Duodenal mucosa (tissue), 2 donors: ENCODE data around the gene RFTN2.

Source experiments
- H3K27ac ChIP-seq: one replicate; pipeline ENCODE4 v1.7.0; 2013; ENCODE audit warnings: low read depth, low read length
- H3K27me3 ChIP-seq, 2 donors: one replicate each; pipeline ENCODE4 v1.7.0; 2013; ENCODE audit warnings: low read length in 2 of 2, control low read depth in 1 of 2; ENCODE audit not compliant: insufficient read depth in 2 of 2, control insufficient read depth in 1 of 2
- H3K36me3 ChIP-seq, 2 donors: one replicate each; pipeline ENCODE4 v1.7.0; 2013; ENCODE audit warnings: low read length in 2 of 2, control low read depth in 1 of 2; ENCODE audit not compliant: insufficient read depth in 2 of 2, control insufficient read depth in 1 of 2
- H3K4me1 ChIP-seq, 2 donors: one replicate each; pipeline ENCODE4 v1.7.0; 2013; ENCODE audit warnings: low read length in 2 of 2, control low read depth in 1 of 2; ENCODE audit not compliant: insufficient read depth in 2 of 2, control insufficient read depth in 1 of 2
- H3K4me3 ChIP-seq, 2 donors: one replicate each; pipeline ENCODE4 v1.7.0; 2013; ENCODE audit warnings: low read length in 2 of 2, low read depth in 1 of 2
- H3K9ac ChIP-seq, 2 donors: one replicate each; pipeline ENCODE4 v1.7.0; 2013; ENCODE audit warnings: low read length in 2 of 2, low read depth in 1 of 2
- H3K9me3 ChIP-seq, 2 donors: one replicate each; pipeline ENCODE4 v1.7.0; 2013; ENCODE audit warnings: low read length in 2 of 2, control low read depth in 1 of 2; ENCODE audit not compliant: control insufficient read depth in 1 of 2

Gene RFTN2

DNA sequence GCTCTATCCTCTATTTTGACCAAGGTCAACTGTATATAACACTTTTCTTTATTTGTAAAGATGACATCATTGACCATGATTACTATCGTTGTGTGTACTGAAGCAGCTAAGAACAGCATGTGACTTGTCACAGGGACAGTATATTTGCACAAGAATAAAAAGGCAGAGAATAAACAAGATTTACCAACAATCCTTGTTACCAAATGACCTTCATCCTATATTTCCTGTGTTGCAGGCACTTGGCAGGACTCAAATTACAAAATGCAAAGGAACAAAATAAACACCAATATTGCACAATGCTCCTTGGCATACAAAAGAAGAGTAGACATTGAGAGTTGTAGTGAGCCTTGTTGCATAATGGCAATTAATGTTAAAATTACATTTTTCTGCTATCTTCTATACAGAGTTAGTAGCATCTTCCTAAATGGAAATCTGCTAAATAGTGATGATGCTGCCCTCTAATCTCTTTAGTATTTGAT is 61.8 kb downstream of the RFTN2 start:
- no peak overlapping the region for H3K27ac ChIP-seq

DNA sequence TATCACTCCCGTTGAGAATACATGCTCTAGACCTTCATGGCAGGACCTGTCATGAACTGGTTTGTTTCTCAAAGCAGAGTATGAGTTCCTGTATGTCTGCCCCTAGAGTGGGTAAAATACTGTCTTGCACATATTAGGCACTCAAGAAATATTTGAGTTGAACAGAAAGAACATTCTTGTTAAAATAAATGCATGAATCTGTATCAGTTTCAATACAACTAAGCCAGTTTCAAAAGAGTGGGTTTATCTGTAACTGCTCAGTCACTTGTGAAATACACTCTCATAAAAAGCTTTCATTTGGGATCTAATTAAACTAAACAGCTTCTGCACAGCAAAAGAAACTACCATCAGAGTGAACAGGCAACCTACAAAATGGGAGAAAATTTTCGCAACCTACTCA is 69.2 kb downstream of the RFTN2 start:
- H3K9ac ChIP-seq, result no peak overlapping the region
- H3K4me3 ChIP-seq, result no peak overlapping the region
- H3K36me3 ChIP-seq, result no peaks in the 10 kb centered on the region
- no peak overlapping the region for H3K27ac ChIP-seq
- H3K27me3 ChIP-seq, result no peaks in the 10 kb centered on the region
- H3K9me3 ChIP-seq, result no peaks in the 10 kb centered on the region
- H3K4me1 ChIP-seq, result no peaks in the 10 kb centered on the region

More for the DNA sequence above, 61.8 kb downstream of the RFTN2 start:
- Histone ChIP-seq H3K27me3 (no peaks in the 10 kb centered on the region), H3K36me3 (no peaks in the 10 kb centered on the region), H3K4me1 (no peaks in the 10 kb centered on the region), H3K9ac (no peak overlapping the region), H3K9me3 (no peaks in the 10 kb centered on the region), H3K4me3 (no peak overlapping the region)

DNA sequence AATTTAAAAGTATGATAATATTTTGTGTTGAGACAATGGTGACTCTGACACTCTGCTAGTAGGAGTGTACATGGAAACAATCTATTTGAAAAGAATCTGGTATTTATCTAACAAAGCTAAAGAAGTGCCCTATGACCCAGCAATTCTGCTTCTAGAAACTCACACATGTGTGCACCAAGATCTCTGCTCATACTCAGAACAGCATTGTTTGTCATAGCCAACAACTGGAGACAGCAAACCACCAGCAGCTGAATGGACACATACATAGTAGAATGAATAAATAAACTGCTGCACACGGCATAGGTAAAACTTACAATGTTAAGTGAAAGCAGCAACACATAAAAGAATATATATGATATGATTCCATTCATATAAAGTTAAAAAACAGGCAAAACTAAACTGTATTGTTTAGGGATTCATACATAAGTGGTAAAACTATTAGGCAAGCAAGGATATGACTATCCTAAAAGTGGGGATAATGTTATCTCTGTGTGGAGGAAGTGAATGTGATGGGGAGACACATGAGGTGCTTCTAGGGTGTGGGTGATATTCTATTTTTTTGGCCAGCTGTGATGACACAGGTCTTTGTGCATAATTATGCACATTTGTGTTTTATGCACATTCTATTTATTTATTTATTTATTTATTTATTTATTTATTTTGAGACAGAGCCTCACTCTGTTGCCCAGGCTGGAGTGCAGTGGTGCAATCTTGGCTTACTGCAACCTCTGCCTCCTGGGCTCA is 71.1 kb downstream of the RFTN2 start:
- no peaks in the 10 kb centered on the region for H3K36me3 ChIP-seq
- H3K9me3 ChIP-seq, result no peaks in the 10 kb centered on the region
- no peaks in the 10 kb centered on the region for H3K4me1 ChIP-seq
- H3K27me3 ChIP-seq, result no peaks in the 10 kb centered on the region
- no peak overlapping the region for H3K4me3 ChIP-seq
- no peak overlapping the region for H3K9ac ChIP-seq
- H3K27ac ChIP-seq, result no peak overlapping the region

DNA sequence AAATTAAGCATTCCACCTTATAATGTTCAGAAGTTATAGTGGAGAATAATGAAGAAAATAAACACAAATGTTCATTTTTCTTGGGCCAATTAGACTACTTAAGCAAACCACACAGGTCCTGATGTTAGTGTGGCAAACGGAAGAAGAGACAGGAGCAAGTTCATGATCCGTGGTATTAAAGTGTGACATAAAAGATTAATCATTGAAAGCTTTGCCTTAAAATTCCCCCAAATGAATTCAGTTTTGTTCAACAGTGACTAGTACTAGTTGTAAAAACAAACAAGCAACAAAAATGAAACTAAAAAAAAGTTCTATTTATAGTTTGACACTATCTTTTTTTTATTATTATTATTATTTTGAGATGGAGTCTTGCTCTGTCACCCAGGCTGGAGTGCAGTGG is 73.7 kb downstream of the RFTN2 start:
- Histone ChIP-seq H3K9me3 (no peaks in the 10 kb centered on the region), H3K9ac (no peak overlapping the region), H3K4me3 (no peak overlapping the region), H3K36me3 (no peaks in the 10 kb centered on the region), H3K27ac (no peak overlapping the region), H3K27me3 (no peaks in the 10 kb centered on the region), H3K4me1 (no peaks in the 10 kb centered on the region)

DNA sequence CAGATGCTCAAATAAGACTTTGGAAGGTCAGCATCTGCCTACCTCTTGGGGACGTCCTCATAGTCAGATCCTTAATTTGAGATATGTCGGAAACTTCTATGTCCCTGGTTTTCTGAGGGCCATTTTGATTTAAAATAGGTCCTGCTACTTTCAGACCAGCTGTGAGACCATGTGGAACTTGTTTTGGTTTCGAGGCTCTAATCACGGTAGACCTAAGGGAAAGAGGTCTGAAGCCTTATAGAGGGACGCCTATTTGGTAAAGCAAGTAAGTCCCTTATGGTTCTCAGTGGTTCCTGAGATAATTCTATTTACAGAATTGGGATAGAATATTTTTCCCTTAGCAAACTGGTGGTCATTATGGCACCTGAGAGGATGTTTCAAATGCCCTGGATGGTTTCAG is 75.1 kb downstream of the RFTN2 start:
- Histone ChIP-seq H3K27me3 (no peaks in the 10 kb centered on the region), H3K9ac (no peak overlapping the region), H3K9me3 (no peaks in the 10 kb centered on the region), H3K4me3 (no peak overlapping the region), H3K36me3 (no peaks in the 10 kb centered on the region), H3K27ac (no peak overlapping the region), H3K4me1 (no peaks in the 10 kb centered on the region)

DNA sequence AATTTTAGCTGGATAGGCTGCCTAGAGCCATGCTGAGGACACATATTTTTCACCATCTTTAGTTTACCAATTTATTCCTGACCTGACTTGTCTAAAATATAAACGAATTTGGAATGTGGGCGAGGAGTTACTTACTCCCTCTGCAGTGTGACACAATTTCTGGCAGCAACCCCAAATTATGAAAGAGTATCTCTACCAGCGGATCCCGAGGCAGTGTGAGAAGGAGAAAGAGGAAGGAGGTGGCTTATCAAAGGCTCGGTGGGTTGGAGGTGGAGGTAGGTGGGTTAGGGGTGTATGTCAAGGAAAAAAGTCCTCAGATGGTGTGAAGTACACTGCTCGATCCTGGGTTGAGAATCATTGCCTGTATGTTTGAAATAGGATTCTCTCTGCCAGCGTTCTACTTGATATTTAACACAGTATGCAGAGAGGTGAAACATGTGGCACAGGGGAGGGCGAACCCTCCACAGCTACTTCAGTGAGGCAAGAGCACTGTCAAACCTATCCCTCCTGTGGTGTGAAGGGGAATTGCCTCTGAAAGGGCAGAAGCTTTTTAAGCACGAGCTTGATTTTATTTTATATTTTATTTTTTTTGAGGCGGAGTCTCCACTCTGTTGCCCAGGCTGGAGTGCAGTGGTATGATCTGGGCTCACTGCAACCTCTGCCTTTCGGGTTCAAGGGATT is 76.0 kb downstream of the RFTN2 start:
- Histone ChIP-seq H3K9ac (no peak overlapping the region), H3K9me3 (no peaks in the 10 kb centered on the region), H3K27ac (no peak overlapping the region), H3K4me3 (no peak overlapping the region), H3K4me1 (no peaks in the 10 kb centered on the region), H3K36me3 (no peaks in the 10 kb centered on the region), H3K27me3 (no peaks in the 10 kb centered on the region)

DNA sequence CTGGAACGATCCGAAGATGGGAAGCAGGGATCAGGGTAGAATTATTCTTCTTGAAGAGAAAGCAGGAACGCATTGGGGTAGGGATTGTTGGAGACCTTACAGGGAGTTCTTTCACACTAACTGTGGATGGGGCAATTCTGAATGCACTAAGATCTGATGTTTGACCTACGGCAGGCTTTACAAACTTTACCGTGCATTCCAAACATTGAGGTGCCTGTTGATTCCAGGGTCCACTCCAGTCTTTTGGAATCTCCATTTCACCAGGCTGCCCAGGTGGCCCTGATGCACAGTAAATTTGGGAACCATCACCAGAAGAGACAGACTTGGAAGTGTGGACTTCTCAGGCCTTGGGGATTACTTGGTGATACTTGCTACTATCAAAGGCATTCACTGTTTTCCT is 76.9 kb downstream of the RFTN2 start:
- H3K36me3 ChIP-seq, result no peaks in the 10 kb centered on the region
- H3K4me3 ChIP-seq, result no peak overlapping the region
- H3K9me3 ChIP-seq, result no peaks in the 10 kb centered on the region
- H3K27me3 ChIP-seq, result no peaks in the 10 kb centered on the region
- H3K4me1 ChIP-seq, result no peaks in the 10 kb centered on the region
- H3K9ac ChIP-seq, result no peak overlapping the region
- H3K27ac ChIP-seq, result no peak overlapping the region

DNA sequence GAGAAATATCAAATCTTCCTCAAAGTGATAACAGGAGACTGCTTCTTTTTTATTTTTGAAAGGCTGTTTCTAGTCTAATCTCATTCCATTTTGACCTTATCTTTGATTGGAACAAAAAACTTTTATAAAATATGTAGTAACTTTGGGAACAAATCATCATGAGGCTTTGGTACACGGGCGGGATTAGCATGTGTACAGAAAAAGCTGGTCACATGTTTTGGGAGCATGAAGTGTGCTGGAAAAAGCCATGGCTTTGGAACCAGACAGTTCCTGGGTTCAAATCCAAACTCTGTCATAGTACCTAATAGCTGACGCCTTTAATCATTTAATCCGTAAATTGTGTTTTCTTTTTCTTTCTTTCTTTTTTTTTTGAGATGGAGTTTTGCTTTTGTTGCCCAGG is 78.2 kb downstream of the RFTN2 start:
- Histone ChIP-seq H3K4me3 (no peak overlapping the region), H3K36me3 (no peaks in the 10 kb centered on the region), H3K27ac (no peak overlapping the region), H3K9me3 (no peaks in the 10 kb centered on the region), H3K27me3 (no peaks in the 10 kb centered on the region), H3K4me1 (no peaks in the 10 kb centered on the region), H3K9ac (no peak overlapping the region)

DNA sequence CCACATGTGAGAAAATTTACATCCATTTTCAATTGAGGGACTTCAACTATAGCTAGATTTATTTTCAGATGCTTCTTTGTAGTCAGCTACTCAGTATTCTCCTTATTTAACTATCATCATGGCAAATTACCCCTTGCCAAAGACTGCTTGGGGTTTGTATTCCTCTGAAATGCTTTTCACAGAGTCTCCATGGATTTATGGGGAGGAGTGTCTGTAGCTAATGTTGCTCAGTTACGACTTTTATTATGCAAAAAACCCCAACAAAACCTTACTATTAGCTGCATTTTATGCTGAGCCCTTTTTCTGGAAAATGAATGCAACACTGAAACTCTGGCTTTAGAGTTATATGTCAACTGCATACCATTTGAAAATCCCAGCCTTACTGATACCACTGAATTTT is 78.6 kb downstream of the RFTN2 start:
- Histone ChIP-seq H3K9ac (no peak overlapping the region), H3K27me3 (no peaks in the 10 kb centered on the region), H3K9me3 (no peaks in the 10 kb centered on the region), H3K27ac (no peak overlapping the region), H3K4me1 (no peaks in the 10 kb centered on the region), H3K36me3 (no peaks in the 10 kb centered on the region), H3K4me3 (no peak overlapping the region)

DNA sequence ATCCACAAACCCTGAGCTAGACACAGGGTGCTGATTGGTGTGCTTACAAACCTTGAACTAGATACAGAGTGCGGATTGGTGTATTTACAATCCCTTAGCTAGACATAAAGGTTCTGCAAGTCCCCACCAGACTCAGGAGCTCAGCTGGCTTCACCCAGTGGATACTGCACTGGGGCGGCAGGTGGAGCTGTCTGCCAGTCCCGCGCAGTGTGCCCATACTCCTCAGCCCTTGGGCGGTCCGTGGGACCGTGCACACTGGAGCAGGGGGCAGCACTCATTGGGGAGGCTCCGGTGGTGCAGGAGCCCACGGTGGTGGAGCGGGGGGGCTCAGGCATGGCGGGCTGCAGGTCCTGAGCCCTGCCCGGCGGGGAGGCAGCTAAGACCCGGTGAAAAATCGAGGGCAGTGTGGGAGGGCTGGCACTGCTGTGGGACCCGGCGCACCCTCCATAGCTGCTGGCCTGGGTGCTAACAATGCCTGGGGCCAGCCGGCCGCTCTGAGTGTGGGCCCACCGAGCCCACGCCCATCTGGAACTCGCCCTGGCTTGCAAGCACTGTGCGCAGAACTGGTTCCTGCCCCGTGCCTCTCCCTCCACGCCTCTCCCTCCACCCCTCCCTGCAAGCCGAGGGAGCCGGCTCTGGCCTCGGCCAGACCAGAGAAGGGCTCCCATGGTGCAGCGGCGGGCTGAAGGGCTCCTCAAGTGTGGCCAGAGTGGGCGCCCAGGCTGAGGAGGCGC is 83.9 kb downstream of the RFTN2 start:
- Histone ChIP-seq H3K36me3 (no peaks in the 10 kb centered on the region), H3K4me1 (no peaks in the 10 kb centered on the region), H3K9me3 (no peaks in the 10 kb centered on the region), H3K9ac (no peak overlapping the region), H3K4me3 (no peak overlapping the region), H3K27me3 (no peaks in the 10 kb centered on the region), H3K27ac (no peak overlapping the region)
